ENCODE measurements around the gene MCRIP2.

- TF ChIP-seq CTCF (conservative IDR thresholded peaks at IDR 0.05) (no peak), ZFX (IDR thresholded peaks at IDR 0.05) (no peak)
Observed at GRCh38 chr16:684961-685696, 43.5 kb downstream of the MCRIP2 start.

Data from C4-2B (cell line).